CD4-positive, alpha-beta T cell treated with Interleukin-6 at 100 ng/mL for 8 hours (primary cell): Measurements from ENCODE around the gene FLT3.

Experiments
- DNase-seq: peaks from one replicate; pipeline ENCODE4 v3.0.0-alpha.2; 2020; ENCODE audit warnings: mixed read lengths, low spot score

FLT3 gene

DNA sequence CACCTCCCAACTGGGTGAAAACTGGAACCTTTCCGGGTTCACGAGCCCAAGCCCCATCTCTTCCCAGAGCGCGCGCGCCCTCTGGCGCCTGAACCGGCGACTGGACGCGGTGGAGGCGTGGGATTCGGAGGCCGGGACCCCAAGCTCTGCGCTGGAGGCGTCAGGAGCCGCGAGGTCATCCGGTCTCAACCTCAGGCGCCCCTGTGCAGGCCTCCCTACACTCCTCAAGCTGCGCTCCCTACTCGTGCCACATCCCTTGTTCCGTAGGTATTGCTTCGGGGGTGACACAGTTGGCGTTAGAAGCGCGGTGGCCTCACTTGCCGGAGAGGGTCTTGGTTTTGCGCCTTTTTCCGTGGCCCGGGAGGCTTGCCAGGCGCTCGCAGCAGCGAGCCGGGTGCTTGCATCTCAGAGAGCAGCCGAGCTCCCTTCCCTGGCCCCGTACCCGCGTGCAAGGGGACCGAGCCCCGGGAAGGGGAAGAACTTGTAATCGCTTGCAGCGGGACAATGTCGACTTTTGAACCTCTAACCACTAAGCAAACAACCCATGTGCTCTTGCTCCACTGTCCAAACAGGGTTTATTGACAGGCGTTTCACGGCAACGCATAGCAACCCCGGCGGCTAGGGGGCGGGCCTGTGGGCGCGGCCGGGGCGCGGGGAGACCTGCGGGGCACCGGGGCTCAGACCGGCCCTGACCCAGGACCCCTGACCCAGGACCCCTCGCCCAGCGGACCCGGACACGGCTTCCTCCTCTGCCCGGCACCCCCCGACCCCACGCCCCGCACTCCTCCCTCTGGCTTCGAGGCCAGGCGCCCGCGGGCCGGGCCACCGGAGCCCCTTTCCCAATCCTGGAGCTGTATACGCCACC lies 139.8 kb downstream of the FLT3 start:
- DNase-seq, result no peak

- DNase-seq, result no peak
Measured at GRCh38 chr13:27959976-27960361, 140.4 kb downstream of the FLT3 start.

GRCh38 chr13:27956576-27957300 lies 143.6 kb downstream of the FLT3 start:
- DNase-seq, result no peak

DNA sequence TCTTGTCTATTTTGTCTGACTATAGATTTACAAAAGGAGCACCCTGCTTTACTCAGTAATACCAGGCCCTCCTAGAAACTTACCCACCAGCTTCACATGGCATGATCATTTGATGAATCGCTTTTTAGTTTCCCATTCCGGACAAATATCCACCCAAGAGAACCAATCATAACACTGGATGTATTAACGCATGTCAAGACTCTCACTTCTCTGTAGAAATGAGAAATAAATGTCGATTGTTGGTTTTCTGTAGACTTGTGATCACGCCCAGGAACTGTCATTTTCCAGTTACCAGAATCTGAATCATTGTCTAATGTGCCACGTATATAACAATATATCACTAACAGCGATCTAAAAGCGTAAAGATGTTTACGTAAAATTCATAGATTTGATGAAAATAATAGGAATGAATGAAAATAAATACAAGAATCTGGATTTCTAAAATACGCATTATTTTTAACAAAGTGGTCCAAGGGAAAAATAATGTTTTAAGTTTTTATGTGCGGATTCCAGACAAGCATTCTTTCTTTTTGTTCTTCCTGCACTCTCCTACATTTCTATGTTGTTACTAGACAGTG lies 145.3 kb downstream of the FLT3 start:
- no peak for DNase-seq

DNA sequence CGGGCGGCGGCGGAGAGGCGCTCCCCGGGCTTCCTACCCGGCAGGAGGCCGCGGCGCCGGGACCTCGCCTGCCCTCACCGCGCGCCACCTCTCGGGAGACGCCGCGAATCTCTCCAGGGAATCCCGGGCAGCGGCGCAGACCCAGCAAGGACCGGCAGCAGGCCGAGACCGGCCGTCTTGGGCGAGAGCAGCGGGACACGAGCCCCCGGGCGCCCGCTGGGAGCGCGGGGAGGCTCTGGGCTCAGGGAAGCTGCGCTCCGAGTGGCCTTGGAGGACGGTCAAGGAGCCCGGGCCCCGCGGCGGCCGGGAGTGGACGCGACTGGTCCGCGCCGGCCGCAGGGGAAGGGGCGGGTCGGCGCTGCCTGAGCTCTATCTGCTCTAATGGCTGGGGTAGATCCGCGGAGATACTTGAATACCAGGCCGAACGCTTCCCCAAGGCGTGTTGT lies 145.9 kb downstream of the FLT3 start:
- DNase-seq, result no peak

DNA sequence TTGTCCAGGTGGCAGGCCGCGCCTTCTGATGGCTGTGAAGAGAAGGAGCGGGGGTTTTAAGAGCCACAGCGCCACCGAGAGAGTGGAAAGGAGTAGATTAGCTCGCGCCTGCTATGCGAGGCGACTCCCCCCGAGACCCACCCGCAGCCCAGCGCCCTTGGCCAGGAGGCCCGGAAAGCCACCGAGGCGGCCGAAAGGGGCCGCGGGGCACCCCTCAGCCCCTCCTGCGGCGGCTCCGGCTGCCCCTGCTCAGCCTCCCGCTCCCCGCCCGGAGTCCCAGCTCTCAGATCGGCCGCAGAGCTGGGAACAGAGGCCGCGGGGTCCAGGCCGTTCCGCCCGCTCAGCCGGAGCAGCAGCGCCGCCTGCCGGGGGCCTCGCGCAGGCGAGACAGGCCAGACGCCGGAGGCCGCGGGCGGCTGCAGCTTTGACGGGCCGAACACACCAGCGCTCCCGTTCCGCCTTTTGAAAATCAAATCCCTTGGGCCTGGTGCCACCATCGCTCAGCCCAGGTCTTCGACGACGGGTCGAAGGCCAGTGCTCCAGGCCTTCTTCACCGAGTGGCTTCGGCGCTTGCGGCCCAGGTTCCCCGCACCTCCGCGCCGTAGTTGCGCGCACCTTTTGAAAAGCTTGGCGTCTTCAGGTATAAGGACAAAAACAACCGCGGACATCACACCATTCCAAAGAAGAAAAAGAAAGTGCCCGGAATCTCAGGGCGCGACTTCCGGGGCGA lies 146.5 kb downstream of the FLT3 start:
- peak; percentile 24 for DNase-seq
